ENCODE measurements around the gene IZUMO4.

The IZUMO4 gene

GRCh38 chr19:2108251-2109016, 11.7 kb downstream of the IZUMO4 start:
- DNase-seq (ENCODE audit: low read depth) = no peak

- no peak for DNase-seq (ENCODE audit: low read depth)
Measured at GRCh38 chr19:2109046-2109864, 12.5 kb downstream of the IZUMO4 start.

GRCh38 chr19:2110822-2111221, 14.1 kb downstream of the IZUMO4 start:
- no peak for DNase-seq (ENCODE audit: low read depth)

GRCh38 chr19:2111425-2111824, 14.7 kb downstream of the IZUMO4 start:
- DNase-seq (ENCODE audit: low read depth) = no peak

- DNase-seq (ENCODE audit: low read depth) = no peak
Measured at GRCh38 chr19:2111886-2112285, 15.2 kb downstream of the IZUMO4 start.

GRCh38 chr19:2112516-2113320, 16.0 kb downstream of the IZUMO4 start:
- DNase-seq (ENCODE audit: low read depth) = no peak

- no peak for DNase-seq (ENCODE audit: low read depth)
Measured at GRCh38 chr19:2113439-2114211, 16.9 kb downstream of the IZUMO4 start.

GRCh38 chr19:2114218-2114617, 17.5 kb downstream of the IZUMO4 start:
- no peak for DNase-seq (ENCODE audit: low read depth)

- DNase-seq (ENCODE audit: low read depth) = no peak
Measured at GRCh38 chr19:2114821-2115220, 18.1 kb downstream of the IZUMO4 start.

GRCh38 chr19:2115324-2115723, 18.6 kb downstream of the IZUMO4 start:
- DNase-seq (ENCODE audit: low read depth) = no peak

GRCh38 chr19:2115911-2116426, 19.3 kb downstream of the IZUMO4 start:
- no peak for DNase-seq (ENCODE audit: low read depth)

- DNase-seq (ENCODE audit: low read depth) = no peak
Measured at GRCh38 chr19:2116507-2116906, 19.8 kb downstream of the IZUMO4 start.

- no peak for DNase-seq (ENCODE audit: low read depth)
Measured at GRCh38 chr19:2117215-2117960, 20.7 kb downstream of the IZUMO4 start.

- DNase-seq (ENCODE audit: low read depth) = no peak
Measured at GRCh38 chr19:2118438-2118837, 21.7 kb downstream of the IZUMO4 start.

GRCh38 chr19:2119921-2120785, 23.4 kb downstream of the IZUMO4 start:
- DNase-seq (ENCODE audit: low read depth) = no peak

- no peak for DNase-seq (ENCODE audit: low read depth)
Measured at GRCh38 chr19:2120821-2121220, 24.1 kb downstream of the IZUMO4 start.

- no peak for DNase-seq (ENCODE audit: low read depth)
Measured at GRCh38 chr19:2121416-2122051, 24.8 kb downstream of the IZUMO4 start.

GRCh38 chr19:2122251-2122650, 25.5 kb downstream of the IZUMO4 start:
- no peak for DNase-seq (ENCODE audit: low read depth)

- no peak for DNase-seq (ENCODE audit: low read depth)
Measured at GRCh38 chr19:2122982-2123381, 26.3 kb downstream of the IZUMO4 start.
